ENCODE results near the gene ABCC5. TPM values are rescaled to one million over a fixed set of nuclear protein-coding genes. Genes with fewer than 3 reads are reported as not detected.
"Not testable (repeated sequence)": the region's sequence is repeated elsewhere in the genome, so short reads cannot be mapped to it uniquely, and the experiment has no call there.

The ABCC5 gene
- total RNA-seq = 44.1 TPM
- long read RNA-seq, full-length matches to known transcripts = 23 of 68 reads
- long read RNA-seq, partial matches to known transcripts = 25 of 68 reads
- long read RNA-seq, other reads (novel, unspliced or antisense) = 20 of 68 reads

GRCh38 chr3:184017672-184018423 lies at the start of gene ABCC5:
TSS of gene ABCC5 (minus strand) at chr3:184017884. CDS start at chr3:184014392, 3,492 bp downstream.
- DNase-seq (peak; percentile 96), ATAC-seq (peak; percentile 96)
- intact Hi-C loops (cut with micrococcal nuclease) = no loop called here

- intact Hi-C loops (cut with micrococcal nuclease) = no loop called here
- DNase-seq = no peak
- ATAC-seq = no peak
Observed at GRCh38 chr3:184066211-184066610, 48.5 kb upstream of the ABCC5 start.

GRCh38 chr3:184062637-184063036 lies 45.0 kb upstream of the ABCC5 start:
- intact Hi-C loops (cut with micrococcal nuclease) = no loop called here
- no peak for ATAC-seq
- DNase-seq = no peak

DNA sequence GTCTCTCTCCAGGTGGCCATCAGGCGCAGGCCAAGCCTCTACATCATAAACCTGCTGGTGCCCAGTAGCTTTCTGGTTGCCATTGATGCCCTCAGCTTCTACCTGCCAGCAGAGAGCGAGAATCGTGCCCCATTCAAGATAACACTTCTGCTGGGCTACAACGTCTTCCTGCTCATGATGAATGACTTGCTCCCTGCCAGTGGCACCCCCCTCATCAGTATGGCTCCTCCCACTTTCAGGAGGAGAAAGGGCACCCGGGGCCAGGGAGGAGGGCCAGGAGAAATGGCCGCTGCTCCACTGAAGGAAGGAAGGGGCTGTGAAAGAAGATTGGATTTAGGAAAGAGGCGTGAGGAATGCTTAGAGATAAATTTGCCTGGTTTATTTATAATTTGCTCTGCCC lies 41.7 kb upstream of the ABCC5 start:
- no peak for DNase-seq
- no peak for ATAC-seq
- intact Hi-C loops (cut with micrococcal nuclease) = no loop called here

DNA sequence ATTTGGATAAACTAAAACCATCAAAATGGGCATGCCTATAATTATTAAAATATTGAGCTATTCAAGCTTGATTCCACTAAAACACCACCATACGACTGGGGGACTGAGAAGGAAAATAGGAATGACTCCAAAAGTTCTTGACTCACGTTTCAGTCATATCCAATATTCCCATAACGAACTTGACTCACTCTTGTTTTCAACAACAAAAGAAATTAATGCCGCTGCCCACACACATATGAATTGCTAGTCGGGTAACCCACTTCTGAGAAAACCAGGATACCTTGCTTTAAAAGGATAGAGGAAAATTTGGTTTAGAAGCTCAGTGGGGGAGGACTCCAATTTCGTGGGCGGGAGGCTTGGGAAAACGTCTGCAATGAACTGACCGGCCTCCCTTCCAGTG lies 40.3 kb upstream of the ABCC5 start:
- intact Hi-C loops (cut with micrococcal nuclease) = no loop called here
- DNase-seq = no peak
- ATAC-seq = no peak

- no peak for ATAC-seq
- intact Hi-C loops (cut with micrococcal nuclease) = no loop called here
- no peak for DNase-seq
Observed at GRCh38 chr3:184052767-184053166, 35.1 kb upstream of the ABCC5 start, which contains the start of gene HTR3C. TSS of gene HTR3C (plus strand) at chr3:184053047. CDS start at chr3:184053081, 34 bp downstream.

DNA sequence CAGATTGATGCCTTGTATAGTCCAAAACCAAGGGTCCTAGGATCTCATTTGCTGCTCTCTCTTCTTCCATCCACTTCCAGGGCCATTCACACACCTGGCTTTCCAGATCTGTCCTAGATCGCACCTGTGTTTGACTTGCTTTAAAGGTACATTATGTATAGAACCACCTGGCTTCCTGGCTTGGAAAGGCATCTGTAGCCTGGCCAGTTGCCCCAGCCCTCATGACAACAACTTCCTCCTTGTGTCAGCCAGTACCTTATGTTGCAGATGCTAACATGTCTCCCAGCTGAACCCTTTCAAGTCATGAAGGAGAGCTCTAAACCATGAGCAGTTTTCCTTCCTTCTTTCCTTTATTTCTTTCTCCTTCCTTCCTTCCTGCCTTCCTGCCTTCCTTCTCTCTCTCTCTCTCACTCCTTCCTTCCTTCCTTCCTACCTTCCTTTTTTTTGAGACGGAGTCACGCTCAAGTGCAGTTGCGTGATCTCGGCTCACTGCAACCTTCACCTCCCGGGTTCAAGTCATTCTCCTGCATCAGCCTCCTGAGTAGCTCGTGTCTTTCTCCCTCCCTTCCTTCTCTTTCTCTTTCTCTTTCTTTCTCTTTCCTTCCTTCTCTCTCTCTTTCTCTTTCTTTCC lies 32.6 kb upstream of the ABCC5 start:
- DNase-seq = no peak
- no peak for ATAC-seq
- intact Hi-C loops (cut with micrococcal nuclease) = no loop called here

- DNase-seq (no peak), ATAC-seq (no peak)
- intact Hi-C loops (cut with micrococcal nuclease) = no loop called here
Observed at GRCh38 chr3:184045995-184046394, 28.3 kb upstream of the ABCC5 start.

- intact Hi-C loops (cut with micrococcal nuclease) = no loop called here
- DNase-seq (no peak), ATAC-seq (no peak)
Observed at GRCh38 chr3:184042617-184043016, 24.9 kb upstream of the ABCC5 start.

DNA sequence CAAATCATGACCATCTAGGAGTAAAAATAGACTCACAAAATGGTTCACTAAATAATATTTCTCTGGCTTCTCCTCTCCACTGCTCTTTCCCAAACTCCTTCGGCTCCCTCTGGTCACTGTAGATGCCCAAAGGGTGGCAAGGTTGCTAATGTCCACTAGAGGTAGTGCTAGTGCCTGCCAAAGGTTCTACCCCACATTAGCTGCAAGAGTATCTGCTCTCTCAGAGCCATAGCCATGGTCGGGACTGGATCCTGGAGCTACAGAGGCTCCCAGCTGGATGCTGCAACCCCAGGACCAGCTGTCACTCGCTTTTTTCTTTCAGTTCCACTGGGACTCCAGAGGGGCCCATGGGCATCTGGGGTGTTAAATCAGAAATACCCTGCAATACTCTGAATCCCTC lies 22.3 kb upstream of the ABCC5 start:
- ATAC-seq (no peak), DNase-seq (no peak)
- intact Hi-C loops (cut with micrococcal nuclease) = no loop called here

DNA sequence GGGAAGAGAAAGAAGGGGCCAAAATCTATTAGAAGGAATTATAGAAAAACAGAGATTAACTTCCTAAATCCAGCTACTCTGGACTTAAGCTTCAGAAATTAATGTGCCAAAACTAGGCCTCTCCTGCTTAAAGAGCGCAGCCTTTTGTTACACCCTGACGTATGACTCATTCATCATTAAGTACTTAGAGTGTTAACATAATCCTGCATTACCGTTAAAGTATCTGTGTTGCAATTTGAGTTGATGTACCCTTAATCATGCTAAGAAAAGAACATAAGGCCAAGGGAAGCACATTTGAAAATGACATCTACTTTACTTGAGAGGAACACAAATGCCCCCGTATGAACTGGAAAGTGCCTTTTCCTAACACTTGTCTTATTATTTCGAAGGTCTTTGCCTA lies 21.7 kb upstream of the ABCC5 start:
- no peak for ATAC-seq
- intact Hi-C loops (cut with micrococcal nuclease) = no loop called here
- DNase-seq = no peak

GRCh38 chr3:184038307-184038706 lies 20.6 kb upstream of the ABCC5 start:
- ATAC-seq; intact Hi-C loops (cut with micrococcal nuclease); DNase-seq: not testable (repeated sequence)

DNA sequence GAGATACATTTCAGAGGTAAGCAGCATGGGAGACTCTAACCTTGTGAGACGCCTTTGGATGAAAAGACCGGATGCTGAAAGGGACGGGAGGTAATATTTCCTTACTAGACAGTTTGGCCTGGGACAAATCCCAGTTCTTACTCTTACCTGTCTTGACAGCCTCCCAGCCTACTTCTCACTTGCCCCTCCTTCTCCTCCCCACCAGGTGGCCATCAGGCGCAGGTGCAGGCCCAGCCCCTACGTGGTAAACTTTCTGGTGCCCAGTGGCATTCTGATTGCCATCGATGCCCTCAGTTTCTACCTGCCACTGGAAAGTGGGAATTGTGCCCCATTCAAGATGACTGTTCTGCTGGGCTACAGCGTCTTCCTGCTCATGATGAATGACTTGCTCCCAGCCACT lies 20.1 kb upstream of the ABCC5 start:
- intact Hi-C loops (cut with micrococcal nuclease) = no loop called here
- ATAC-seq (no peak), DNase-seq (no peak)

DNA sequence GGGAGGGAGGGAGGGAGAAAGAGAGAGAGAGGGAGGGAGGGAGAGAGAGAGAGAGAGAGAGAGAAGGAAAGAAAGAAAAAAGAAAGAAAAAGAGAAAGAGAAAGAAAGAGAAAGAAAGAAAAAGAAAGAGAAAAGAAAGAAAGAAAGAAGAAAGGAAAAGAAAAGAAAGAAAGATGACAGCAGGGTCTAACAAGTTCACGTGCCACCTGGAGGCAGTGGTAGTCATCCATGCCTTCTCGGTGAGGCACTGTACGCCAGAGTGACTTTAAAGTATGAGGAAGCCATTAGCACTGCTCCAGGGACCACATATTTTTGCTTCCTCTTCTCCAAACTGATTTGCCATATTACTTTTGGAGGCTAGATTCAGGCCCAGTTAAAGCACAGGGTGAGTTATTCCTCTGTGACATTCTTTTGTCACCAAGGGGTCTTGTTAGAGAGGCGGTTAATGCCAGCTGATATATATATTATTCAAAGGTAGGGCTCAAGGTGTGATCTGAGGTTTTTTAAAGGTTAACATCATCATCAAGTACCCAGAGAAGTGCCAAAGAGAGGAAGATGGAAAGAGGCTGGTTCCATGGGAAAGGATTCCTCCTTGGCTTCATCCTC lies 13.6 kb upstream of the ABCC5 start, which contains the start of gene HTR3D:
Gene HTR3D (plus strand): TSS at position 556 of the 606 bp plus-strand sequence. CDS start 0 bp downstream, at position 556.
- intact Hi-C loops (cut with micrococcal nuclease) = no loop called here
- ATAC-seq (no peak), DNase-seq (no peak)

DNA sequence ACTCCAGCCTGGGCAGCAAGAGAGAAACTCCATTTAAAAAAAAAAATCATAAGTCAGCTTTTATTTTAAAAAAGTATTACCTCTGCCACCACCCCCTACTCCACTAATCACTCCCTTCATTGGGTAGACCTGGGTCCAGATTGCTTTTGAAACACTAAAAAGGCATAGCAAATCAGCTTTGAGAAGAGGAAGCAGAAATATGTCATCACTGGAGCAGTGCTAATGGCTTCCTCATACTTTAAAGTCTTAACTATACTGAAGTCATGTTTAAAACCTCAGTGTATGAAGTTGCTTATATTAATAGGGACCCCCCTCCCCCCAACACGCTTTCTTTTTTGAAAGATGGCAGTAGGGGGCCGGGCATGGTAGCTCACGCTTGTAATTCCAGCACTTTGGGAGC lies 12.9 kb upstream of the ABCC5 start:
- intact Hi-C loops (cut with micrococcal nuclease) = no loop called here
- no peak for DNase-seq
- ATAC-seq = no peak

DNA sequence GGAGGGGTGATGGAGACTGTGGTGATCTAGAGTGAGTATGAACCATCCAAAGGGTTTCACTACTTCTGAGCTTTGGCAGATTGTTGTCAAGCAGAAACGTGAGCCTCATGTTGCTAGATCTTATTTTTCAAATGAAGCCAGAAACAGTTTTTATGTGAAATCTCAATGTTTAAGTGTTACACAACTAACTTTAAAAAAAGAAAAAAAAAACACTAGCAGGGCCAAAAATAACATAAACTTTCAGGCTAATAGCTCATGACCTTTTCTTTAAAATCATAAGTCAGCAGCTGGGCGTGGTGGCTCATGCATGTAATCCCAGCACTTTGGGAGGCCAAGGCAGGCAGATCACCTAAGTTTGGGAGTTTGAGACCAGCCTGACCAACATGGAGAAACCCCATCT lies 11.8 kb upstream of the ABCC5 start:
- no peak for DNase-seq
- no peak for ATAC-seq
- intact Hi-C loops (cut with micrococcal nuclease) = no loop called here

- intact Hi-C loops (cut with micrococcal nuclease); DNase-seq; ATAC-seq: not testable (repeated sequence)
Observed at GRCh38 chr3:184028275-184028890, 10.7 kb upstream of the ABCC5 start.

GRCh38 chr3:184025256-184025655 lies 7.6 kb upstream of the ABCC5 start:
- ATAC-seq; DNase-seq; intact Hi-C loops (cut with micrococcal nuclease): not testable (repeated sequence)

DNA sequence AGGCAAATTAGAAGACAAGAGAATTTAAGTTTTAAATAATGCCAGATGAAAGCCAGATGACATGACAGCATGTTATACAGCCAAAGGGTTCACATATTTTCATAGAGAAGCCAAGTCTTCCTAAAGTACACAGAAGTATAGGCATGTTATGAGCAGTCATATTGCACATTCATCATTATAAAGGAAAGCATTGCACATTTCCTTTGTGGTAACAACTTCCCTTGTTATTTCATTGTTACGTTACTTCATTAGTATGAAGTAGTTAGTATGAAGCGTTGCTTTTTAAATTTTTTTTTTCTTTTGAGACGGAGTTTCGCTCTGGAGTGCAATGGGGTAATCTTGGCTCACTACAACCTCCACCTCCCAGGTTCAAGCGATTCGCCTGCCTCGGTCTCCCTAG lies 4.6 kb upstream of the ABCC5 start:
- intact Hi-C loops (cut with micrococcal nuclease) = no loop called here
- ATAC-seq = no peak
- no peak for DNase-seq
